Gastroesophageal sphincter (tissue), 4 donors: ENCODE measurements around the gene SORCS3. TPM values are rescaled to one million over a fixed set of nuclear protein-coding genes. Genes with fewer than 3 reads are reported as not detected.

Experiments used
- ATAC-seq: fragments of 150-250 bp; one replicate; pipeline ENCODE4 v1.9.1; 2016; ENCODE audit warnings: mild to moderate bottlenecking, moderate library complexity
- H3K27ac ChIP-seq, 4 donors: fragments of 200-600 bp; sonication (generic) in 3 of 4; 1 replicate in 3 of 4; 2 replicates in 1 of 4; pipeline ENCODE4 v1.5.1; 2016 to 2019
- H3K27me3 ChIP-seq: fragments of 200-600 bp; sonication (generic); one replicate; pipeline ENCODE4 v1.5.1; 2019
- H3K36me3 ChIP-seq, 2 donors: fragments of 200-600 bp; sonication (generic); one replicate each; pipeline ENCODE4 v1.5.1; 2019; ENCODE audit warnings: control low read depth in 1 of 2
- H3K4me1 ChIP-seq, 3 donors: fragments of 200-600 bp; sonication (generic); 1 replicate in 2 of 3; 2 replicates in 1 of 3; pipeline ENCODE4 v1.5.1; 2016 to 2019; ENCODE audit warnings: control low read depth in 2 of 3
- H3K4me3 ChIP-seq, 2 donors: fragments of 200-600 bp; sonication (generic); one replicate each; pipeline ENCODE4 v1.5.1; 2019; ENCODE audit warnings: mild to moderate bottlenecking in 1 of 2, moderate library complexity in 1 of 2
- H3K9me3 ChIP-seq, 3 donors: fragments of 200-600 bp; sonication (generic); one replicate each; pipeline ENCODE4 v1.5.1; 2017 to 2019; ENCODE audit warnings: control low read depth in 2 of 3
- CTCF ChIP-seq, 4 experiments: fragments of 200-600 bp in 2 of 4; fragments of 450-650 bp in 2 of 4; sonication (generic) in 1 of 4; IDR thresholded peaks; one replicate each; pipeline ENCODE4 v1.5.1; 2017 to 2019; ENCODE audit warnings: antibody characterized with exemption in 4 of 4, mild to moderate bottlenecking in 2 of 4, moderate library complexity in 2 of 4
- EP300 ChIP-seq: sonication (generic); formaldehyde crosslinking; IDR thresholded peaks from one replicate; pipeline ENCODE4 v1.6.1; 2017; ENCODE audit warnings: antibody characterized with exemption, mild to moderate bottlenecking
- POLR2A ChIP-seq, 2 donors: fragments of 450-650 bp; IDR thresholded peaks; one replicate each; pipeline ENCODE4 v1.6.1; 2017; ENCODE audit warnings: antibody characterized with exemption in 2 of 2, mild to moderate bottlenecking in 2 of 2, moderate library complexity in 1 of 2
- POLR2AphosphoS5 ChIP-seq: sonication (generic); formaldehyde crosslinking; IDR thresholded peaks from one replicate; pipeline ENCODE4 v1.6.1; 2017; ENCODE audit warnings: antibody characterized with exemption
- WGBS, 2 donors: methylation state at CpG; one replicate each; pipeline ENCODE4 v1.1.5; 2018; ENCODE audit warnings: low coverage in 1 of 2; 5-methylcytosine and 5-hydroxymethylcytosine counted together
- total RNA-seq, 4 donors: library from RNA; depleted of rRNA; stranded (reverse); fragments of >200 nt; gene quantifications; one replicate each; pipeline ENCODE4 v1.1.0, GENCODE V29; 2016

Gene SORCS3
- total RNA-seq, 4 donors from 2014 or later: 0.31 to 1.3 (median 0.69) TPM; not detected in 1

- no peak for ATAC-seq
- 50 to 67% methylated on average over 1 of the region's 1 CpG for WGBS, 2 donors
Measured at GRCh38 chr10:104895981-104896380, 254.9 kb downstream of the SORCS3 start.

GRCh38 chr10:104897696-104898095, 256.6 kb downstream of the SORCS3 start:
- H3K4me3 ChIP-seq: no peak overlapping the region
- no peak overlapping the region for H3K27ac ChIP-seq
- no peak for ATAC-seq
- H3K4me1 ChIP-seq: no peaks in the 10 kb centered on the region
- H3K27me3 ChIP-seq: peaks cover 5% of the 10 kb centered on the region
- no peaks in the 10 kb centered on the region for H3K9me3 ChIP-seq
- 75 to 79% methylated on average over 4 of the region's 4 CpGs for WGBS, 2 donors
- TF ChIP-seq POLR2A (IDR thresholded peaks at IDR 0.05) (no peak), CTCF (IDR thresholded peaks at IDR 0.05) (no peak), EP300 (no peak), POLR2AphosphoS5 (no peak)
- H3K36me3 ChIP-seq: no peaks in the 10 kb centered on the region

More at GRCh38 chr10:104895981-104896380, 254.9 kb downstream of the SORCS3 start:
- Histone ChIP-seq H3K9me3 (peaks cover 0 to 3% (median 0%) of the 10 kb centered on the region in 3 donors), H3K27ac (no peak overlapping the region), H3K4me3 (no peak overlapping the region), H3K36me3 (no peaks in the 10 kb centered on the region), H3K27me3 (peaks cover 5% of the 10 kb centered on the region), H3K4me1 (no peaks in the 10 kb centered on the region)
- TF ChIP-seq CTCF (IDR thresholded peaks at IDR 0.05) (no peak), POLR2AphosphoS5 (no peak), POLR2A (IDR thresholded peaks at IDR 0.05) (no peak), EP300 (no peak)

- no peak for ATAC-seq
Measured at GRCh38 chr10:104899779-104900178, 258.7 kb downstream of the SORCS3 start.

GRCh38 chr10:104903433-104903832, 262.3 kb downstream of the SORCS3 start:
- WGBS, 2 donors: 65 to 74% methylated on average over 3 of the region's 3 CpGs
- ATAC-seq: no peak
- Histone ChIP-seq H3K27me3 (no peaks in the 10 kb centered on the region), H3K36me3 (no peaks in the 10 kb centered on the region), H3K27ac (no peak overlapping the region), H3K4me1 (no peaks in the 10 kb centered on the region), H3K9me3 (no peaks in the 10 kb centered on the region), H3K4me3 (no peak overlapping the region)
- TF ChIP-seq CTCF (IDR thresholded peaks at IDR 0.05) (no peak), POLR2A (IDR thresholded peaks at IDR 0.05) (no peak), POLR2AphosphoS5 (no peak), EP300 (no peak)

More at GRCh38 chr10:104899779-104900178, 258.7 kb downstream of the SORCS3 start:
- Histone ChIP-seq H3K4me3 (no peak overlapping the region), H3K4me1 (no peaks in the 10 kb centered on the region), H3K9me3 (no peaks in the 10 kb centered on the region), H3K27me3 (no peaks in the 10 kb centered on the region), H3K27ac (no peak overlapping the region), H3K36me3 (no peaks in the 10 kb centered on the region)
- TF ChIP-seq POLR2A (IDR thresholded peaks at IDR 0.05) (no peak), CTCF (IDR thresholded peaks at IDR 0.05) (no peak), POLR2AphosphoS5 (no peak), EP300 (no peak)

GRCh38 chr10:104904753-104905323, 263.7 kb downstream of the SORCS3 start:
- WGBS, 2 donors: 75 to 78% methylated on average over 4 to 5 of the region's 5 CpGs
- Histone ChIP-seq H3K4me3 (no peak overlapping the region), H3K27me3 (no peaks in the 10 kb centered on the region), H3K9me3 (no peaks in the 10 kb centered on the region), H3K27ac (no peak overlapping the region), H3K4me1 (no peaks in the 10 kb centered on the region), H3K36me3 (no peaks in the 10 kb centered on the region)
- no peak for TF ChIP-seq CTCF (IDR thresholded peaks at IDR 0.05)
- TF ChIP-seq EP300: no peak
- TF ChIP-seq POLR2A (IDR thresholded peaks at IDR 0.05): no peak
- no peak for TF ChIP-seq POLR2AphosphoS5
- ATAC-seq: no peak
